HG03571 (cell line): ENCODE measurements around the gene STK36.

Experiments
- ATAC-seq: cut with Tn5 transposase; IDR thresholded peaks from one replicate; pipeline ENCODE4 v1.9.1; 2021; ENCODE audit not compliant: unreplicated experiment

STK36 gene

GRCh38 chr2:218746960-218747359, 75.1 kb downstream of the STK36 start:
- no peak for ATAC-seq

DNA sequence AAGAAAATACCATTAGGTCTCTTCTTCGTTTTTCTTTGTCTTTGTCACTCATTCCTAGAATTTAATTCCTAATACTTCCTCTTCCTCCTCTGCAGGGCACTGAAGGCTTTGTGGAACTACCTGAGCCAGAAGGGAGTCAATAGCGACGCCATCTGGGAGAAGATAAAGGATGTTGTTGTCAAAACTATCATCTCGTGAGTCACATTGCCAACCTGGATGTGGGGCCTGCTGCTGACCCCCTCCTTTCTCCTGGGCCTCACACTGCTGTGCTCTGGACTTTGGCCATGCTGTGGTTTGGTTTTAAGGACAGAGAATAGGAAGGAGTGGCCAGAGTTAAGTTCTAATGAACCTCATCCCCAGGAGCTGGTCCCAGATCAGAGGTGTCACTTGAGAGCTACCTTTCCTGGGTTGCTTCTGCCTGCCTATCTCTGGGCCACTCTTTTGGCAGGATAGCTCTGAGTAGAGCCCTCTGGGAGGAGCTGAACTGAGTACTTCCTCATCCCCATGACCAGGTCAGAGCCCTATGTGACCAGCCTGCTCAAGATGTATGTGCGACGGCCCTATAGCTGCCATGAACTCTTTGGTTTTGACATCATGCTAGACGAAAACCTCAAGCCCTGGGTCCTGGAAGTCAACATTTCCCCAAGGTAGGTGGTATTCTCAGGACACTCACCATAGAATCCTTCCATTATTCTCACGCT, 77.0 kb downstream of the STK36 start:
- no peak for ATAC-seq
